ENCODE measurements around the gene AGBL3.
"Not testable (repeated sequence)": the region's sequence is repeated elsewhere in the genome, so short reads cannot be mapped to it uniquely, and the experiment has no call there.

- not testable (repeated sequence) for TF ChIP-seq CTCF (IDR thresholded peaks at IDR 0.05; ENCODE audit: low read depth, low read length, missing input control); JUND (IDR thresholded peaks at IDR 0.05); EGR1 (IDR thresholded peaks at IDR 0.05; ENCODE audit: low read depth in 2 of 2); GABPA (IDR thresholded peaks at IDR 0.05 in 1 of 2, conservative IDR thresholded peaks at IDR 0.05 in 1 of 2); MAX (IDR thresholded peaks at IDR 0.05); ATF3 (IDR thresholded peaks at IDR 0.05); ZBTB33 (IDR thresholded peaks at IDR 0.05); REST (IDR thresholded peaks at IDR 0.05); RAD21 (IDR thresholded peaks at IDR 0.05); TAF1 (conservative IDR thresholded peaks at IDR 0.05); RXRA (IDR thresholded peaks at IDR 0.05); YY1 (IDR thresholded peaks at IDR 0.05); NR2F2 (IDR thresholded peaks at IDR 0.05)
Measured at GRCh38 chr7:135124631-135125030, 138.3 kb downstream of the AGBL3 start.

All from liver (tissue), 3 donors.